Upper lobe of right lung (tissue), 1 donor: Measurements from ENCODE around the gene CCBE1. TPM values are rescaled to one million over a fixed set of nuclear protein-coding genes. Genes with fewer than 3 reads are reported as not detected.

Experiments used
- ATAC-seq: fragments of 200-7000 bp; cut with Tn5 transposase; one replicate; pipeline ENCODE4 v1.9.1; 2020; ENCODE audit warnings: mild to moderate bottlenecking, moderate library complexity
- DNase-seq: peaks from one replicate; pipeline ENCODE4 v3.0.0-alpha.2; 2020
- H3K27ac ChIP-seq: fragments of 200-600 bp; one replicate; pipeline ENCODE4 v1.8.0; 2022
- H3K27me3 ChIP-seq: fragments of 200-600 bp; one replicate; pipeline ENCODE4 v1.8.0; 2022; ENCODE audit warnings: mild to moderate bottlenecking
- H3K36me3 ChIP-seq: fragments of 200-600 bp; one replicate; pipeline ENCODE4 v1.8.0; 2022
- H3K4me1 ChIP-seq: fragments of 200-600 bp; one replicate; pipeline ENCODE4 v1.8.0; 2022
- H3K4me3 ChIP-seq: fragments of 200-600 bp; one replicate; pipeline ENCODE4 v1.8.0; 2022; ENCODE audit warnings: mild to moderate bottlenecking
- H3K9me3 ChIP-seq: fragments of 200-600 bp; one replicate; pipeline ENCODE4 v1.8.0; 2022
- CTCF ChIP-seq: fragments of 200-600 bp; IDR thresholded peaks from one replicate; pipeline ENCODE4 v1.8.0; 2022; ENCODE audit warnings: antibody characterized with exemption
- intact Hi-C: fragments of 100-400 bp; cut with DNase I; formaldehyde crosslinking; loops from one replicate; pipeline ENCODE4 v1.11.0; 2022
- total RNA-seq: library from RNA; stranded (reverse); fragmentation: NEBNext Ultra II Directional; extraction: Animal tissue kit (Norgen Biotek cat#: 25700); gene quantifications from one replicate; pipeline ENCODE4 v1.2.1, GENCODE V29; 2021
- donor health status: DM: no; HTN: yes; CAD: no; lungs with severe emphysema.

The CCBE1 gene
- total RNA-seq, 1 donor from 2014 or later: 27.8 TPM

DNA sequence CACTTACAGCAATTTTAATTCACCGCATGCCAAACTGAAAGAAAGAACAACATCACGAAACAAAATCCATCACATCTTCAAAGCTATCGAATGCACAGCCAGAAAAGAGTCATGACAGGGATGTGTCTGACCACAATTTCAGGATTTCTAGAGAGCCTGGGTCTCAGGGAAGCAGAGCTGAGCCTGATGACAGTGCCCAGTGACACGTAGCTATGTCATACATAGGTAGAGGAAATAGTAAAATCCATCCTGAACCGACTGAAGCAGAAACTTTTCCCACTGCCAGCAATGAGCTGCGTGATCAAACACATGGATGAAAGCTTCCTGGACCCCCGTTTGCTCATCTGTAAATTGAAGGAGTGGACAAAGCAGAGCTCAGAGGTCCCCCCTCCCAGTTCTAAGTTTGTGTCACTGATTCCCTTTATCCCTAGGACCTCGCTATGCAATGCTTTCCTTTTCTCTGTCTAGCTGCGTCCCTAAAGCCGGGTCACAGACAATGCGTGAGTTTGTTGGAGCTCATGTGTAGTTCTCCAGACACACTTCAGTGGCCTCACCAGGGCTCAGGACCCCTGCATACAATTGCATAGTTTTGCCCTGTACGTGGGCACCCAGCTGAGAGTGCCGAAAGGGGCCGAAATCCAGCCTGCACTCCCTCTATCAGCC lies 37.6 kb downstream of the CCBE1 start:
- DNase-seq: no peak
- ATAC-seq: no peak
- intact Hi-C loops: no loop called here
- H3K36me3 ChIP-seq: no peaks in the 10 kb centered on the region
- peaks cover 4% of the 10 kb centered on the region for H3K4me1 ChIP-seq
- H3K4me3 ChIP-seq: peak overlapping the region; percentile 16
- peak overlapping the region; percentile 17 for H3K27ac ChIP-seq
- no peaks in the 10 kb centered on the region for H3K27me3 ChIP-seq
- no peaks in the 10 kb centered on the region for H3K9me3 ChIP-seq
- no peak for TF ChIP-seq CTCF

- H3K9me3 ChIP-seq: no peaks in the 10 kb centered on the region
- intact Hi-C loops: no loop called here
- no peaks in the 10 kb centered on the region for H3K27me3 ChIP-seq
- no peak for TF ChIP-seq CTCF
- DNase-seq (no peak), ATAC-seq (no peak)
- H3K4me3 ChIP-seq: no peak overlapping the region
- H3K36me3 ChIP-seq: no peaks in the 10 kb centered on the region
- no peak overlapping the region for H3K27ac ChIP-seq
- peaks cover 4% of the 10 kb centered on the region for H3K4me1 ChIP-seq
Observed at GRCh38 chr18:59658941-59659340, 38.3 kb downstream of the CCBE1 start.

DNA sequence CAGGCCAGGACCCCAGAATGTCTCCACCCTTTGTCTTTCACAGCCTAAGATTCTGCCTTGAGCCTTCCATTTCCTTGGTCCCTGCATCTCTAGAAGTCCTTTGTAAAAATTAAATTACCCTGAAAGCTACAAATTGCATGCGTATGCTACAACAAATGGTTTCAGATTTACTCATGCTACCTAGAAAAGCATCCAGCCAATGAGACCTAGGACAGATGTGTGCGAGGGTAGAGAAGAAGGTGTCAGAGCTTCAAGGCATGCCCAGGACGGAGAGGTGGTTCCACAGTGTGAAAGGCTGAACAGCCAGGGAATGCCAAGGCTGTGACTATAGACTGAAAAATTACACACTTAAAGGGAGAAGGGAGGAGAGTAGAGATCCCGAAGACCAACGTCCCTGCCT lies 40.2 kb downstream of the CCBE1 start:
- Histone ChIP-seq H3K27me3 (no peaks in the 10 kb centered on the region), H3K4me1 (peaks cover 4% of the 10 kb centered on the region), H3K4me3 (no peak overlapping the region), H3K27ac (no peak overlapping the region), H3K36me3 (no peaks in the 10 kb centered on the region), H3K9me3 (no peaks in the 10 kb centered on the region)
- no peak for ATAC-seq
- no peak for DNase-seq
- intact Hi-C loops: no loop called here
- no peak for TF ChIP-seq CTCF

DNA sequence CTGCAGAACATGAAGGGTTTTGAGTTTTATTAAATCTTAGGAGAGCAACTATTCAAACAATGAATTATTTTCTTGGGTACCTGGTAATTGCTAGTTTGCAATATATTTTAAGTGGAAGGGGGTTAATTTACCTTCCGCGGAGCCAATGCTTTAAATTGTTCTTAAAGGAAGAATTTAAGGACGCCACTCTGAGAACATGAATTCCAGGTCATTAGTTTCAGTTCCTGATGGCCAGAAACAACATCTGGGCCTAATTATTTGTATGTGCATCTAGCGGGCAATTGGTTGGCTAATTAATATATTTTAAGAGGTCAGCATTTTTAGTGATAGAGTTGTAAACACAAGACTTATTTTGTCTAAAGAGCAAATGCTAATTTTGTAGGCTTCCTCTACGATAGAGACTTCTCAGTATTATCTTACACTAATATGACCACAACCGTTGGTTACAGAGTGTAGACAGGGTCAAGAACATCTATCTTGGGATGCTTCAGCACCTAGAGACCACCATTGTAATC lies 40.8 kb downstream of the CCBE1 start:
- intact Hi-C loops: no loop called here
- TF ChIP-seq CTCF: no peak
- no peaks in the 10 kb centered on the region for H3K36me3 ChIP-seq
- peaks cover 4% of the 10 kb centered on the region for H3K4me1 ChIP-seq
- ATAC-seq (no peak), DNase-seq (no peak)
- H3K4me3 ChIP-seq: no peak overlapping the region
- H3K27me3 ChIP-seq: no peaks in the 10 kb centered on the region
- no peak overlapping the region for H3K27ac ChIP-seq
- no peaks in the 10 kb centered on the region for H3K9me3 ChIP-seq

GRCh38 chr18:59655676-59656075 lies 41.5 kb downstream of the CCBE1 start:
- Histone ChIP-seq H3K36me3 (no peaks in the 10 kb centered on the region), H3K27ac (no peak overlapping the region), H3K27me3 (no peaks in the 10 kb centered on the region), H3K4me1 (no peaks in the 10 kb centered on the region), H3K9me3 (no peaks in the 10 kb centered on the region), H3K4me3 (no peak overlapping the region)
- intact Hi-C loops: no loop called here
- ATAC-seq (no peak), DNase-seq (no peak)
- TF ChIP-seq CTCF: no peak

GRCh38 chr18:59651071-59651470 lies 46.2 kb downstream of the CCBE1 start:
- Histone ChIP-seq H3K27me3 (no peaks in the 10 kb centered on the region), H3K4me3 (no peak overlapping the region), H3K9me3 (no peaks in the 10 kb centered on the region), H3K36me3 (no peaks in the 10 kb centered on the region), H3K27ac (no peak overlapping the region), H3K4me1 (no peaks in the 10 kb centered on the region)
- ATAC-seq (no peak), DNase-seq (no peak)
- intact Hi-C loops: no loop called here
- no peak for TF ChIP-seq CTCF
